ENCODE results near the gene CD2AP. TPM values are rescaled to one million over a fixed set of nuclear protein-coding genes. Genes with fewer than 3 reads are reported as not detected.

CD2AP gene
- total RNA-seq, 1 donor from 2014 or later: 23.6 TPM

DNA sequence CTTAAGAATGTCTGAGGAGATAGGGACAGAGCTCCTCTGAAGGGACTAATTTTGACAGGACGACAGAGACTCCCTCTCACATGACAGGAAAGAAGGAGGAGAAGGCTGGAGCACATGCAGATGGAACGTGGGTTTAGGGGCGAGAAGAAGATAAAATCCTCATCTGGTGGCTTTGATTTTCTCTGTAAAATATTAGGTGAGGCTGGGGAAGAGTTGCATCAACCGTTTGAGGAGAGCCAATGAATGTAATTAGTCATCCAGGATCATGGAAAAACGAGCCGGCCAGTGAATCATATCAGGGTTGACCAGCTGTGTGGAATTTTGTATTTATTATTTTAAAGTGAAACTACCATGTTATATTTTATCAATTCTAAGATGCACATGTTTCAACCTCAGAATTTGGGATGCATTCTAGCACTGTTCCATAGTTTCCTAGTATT lies 173.9 kb downstream of the CD2AP start:
- DNase-seq (ENCODE audit: extremely low spot score in 2 of 2): no peak

DNA sequence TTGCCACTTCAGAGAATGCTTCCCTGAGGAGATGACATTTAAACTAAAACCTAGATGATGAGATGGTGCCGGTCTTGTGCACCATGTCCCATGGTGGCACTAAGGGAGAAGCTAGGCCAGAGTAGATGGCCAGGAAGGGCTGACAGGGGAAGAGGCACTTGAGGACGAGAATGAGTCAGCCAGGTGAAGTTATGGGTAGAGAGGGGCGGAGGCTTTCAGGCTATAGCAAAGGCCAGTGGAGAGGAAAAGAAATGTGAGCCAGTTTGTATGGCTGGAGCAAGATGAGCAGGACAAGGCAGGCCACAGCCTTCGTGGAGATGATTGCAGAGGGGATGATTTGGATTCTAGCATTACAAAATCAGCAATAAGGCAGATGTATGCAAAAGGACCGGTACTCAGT lies 176.1 kb downstream of the CD2AP start:
- no peak overlapping the region for H3K27ac ChIP-seq
- no peak overlapping the region for H3K4me3 ChIP-seq
- H3K27me3 ChIP-seq: no peaks in the 10 kb centered on the region
- H3K9me3 ChIP-seq: no peaks in the 10 kb centered on the region
- intact Hi-C loops (cut with DNase I): no loop called here
- no peaks in the 10 kb centered on the region for H3K36me3 ChIP-seq
- TF ChIP-seq POLR2AphosphoS5 (IDR thresholded peaks at IDR 0.05; ENCODE audit: insufficient read depth in 1 of 2, low read depth in 1 of 2) (no peak), POLR2A (IDR thresholded peaks at IDR 0.05) (no peak)
- TF ChIP-seq, protein P1, sequence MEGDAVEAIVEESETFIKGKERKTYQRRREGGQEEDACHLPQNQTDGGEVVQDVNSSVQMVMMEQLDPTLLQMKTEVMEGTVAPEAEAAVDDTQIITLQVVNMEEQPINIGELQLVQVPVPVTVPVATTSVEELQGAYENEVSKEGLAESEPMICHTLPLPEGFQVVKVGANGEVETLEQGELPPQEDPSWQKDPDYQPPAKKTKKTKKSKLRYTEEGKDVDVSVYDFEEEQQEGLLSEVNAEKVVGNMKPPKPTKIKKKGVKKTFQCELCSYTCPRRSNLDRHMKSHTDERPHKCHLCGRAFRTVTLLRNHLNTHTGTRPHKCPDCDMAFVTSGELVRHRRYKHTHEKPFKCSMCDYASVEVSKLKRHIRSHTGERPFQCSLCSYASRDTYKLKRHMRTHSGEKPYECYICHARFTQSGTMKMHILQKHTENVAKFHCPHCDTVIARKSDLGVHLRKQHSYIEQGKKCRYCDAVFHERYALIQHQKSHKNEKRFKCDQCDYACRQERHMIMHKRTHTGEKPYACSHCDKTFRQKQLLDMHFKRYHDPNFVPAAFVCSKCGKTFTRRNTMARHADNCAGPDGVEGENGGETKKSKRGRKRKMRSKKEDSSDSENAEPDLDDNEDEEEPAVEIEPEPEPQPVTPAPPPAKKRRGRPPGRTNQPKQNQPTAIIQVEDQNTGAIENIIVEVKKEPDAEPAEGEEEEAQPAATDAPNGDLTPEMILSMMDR (IDR thresholded peaks at IDR 0.05): no peak
- DNase-seq (ENCODE audit: extremely low spot score in 2 of 2): no peak
- H3K4me1 ChIP-seq: no peaks in the 10 kb centered on the region

More for the DNA sequence above, 173.9 kb downstream of the CD2AP start:
- Histone ChIP-seq H3K4me1 (no peaks in the 10 kb centered on the region), H3K36me3 (no peaks in the 10 kb centered on the region), H3K27ac (no peak overlapping the region), H3K4me3 (no peak overlapping the region), H3K9me3 (no peaks in the 10 kb centered on the region), H3K27me3 (no peaks in the 10 kb centered on the region)
- TF ChIP-seq POLR2AphosphoS5 (IDR thresholded peaks at IDR 0.05; ENCODE audit: insufficient read depth in 1 of 2, low read depth in 1 of 2): no peak
- TF ChIP-seq, protein P1 (IDR thresholded peaks at IDR 0.05): no peak
- no peak for TF ChIP-seq POLR2A (IDR thresholded peaks at IDR 0.05)
- intact Hi-C loops (cut with DNase I): no loop called here

DNA sequence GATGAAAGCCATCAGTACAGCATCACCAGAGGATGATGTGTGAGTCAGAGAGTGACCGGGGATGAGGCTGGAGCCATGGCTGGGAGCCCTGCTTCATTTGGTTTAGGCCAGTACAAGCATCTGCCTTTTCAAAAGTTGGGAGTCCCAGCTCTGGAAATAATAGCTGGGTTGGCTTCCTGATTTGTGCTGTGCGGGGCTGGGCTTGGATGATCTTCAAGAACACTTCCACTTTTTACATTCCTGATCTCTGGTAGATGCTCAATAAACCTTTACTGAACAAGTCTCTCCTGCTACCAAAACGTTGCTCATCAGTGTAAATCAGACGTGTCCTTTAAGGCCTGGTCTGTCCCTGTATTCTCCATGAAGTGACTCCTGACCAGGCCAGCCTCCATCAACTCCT lies 176.7 kb downstream of the CD2AP start:
- Histone ChIP-seq H3K4me1 (no peaks in the 10 kb centered on the region), H3K36me3 (no peaks in the 10 kb centered on the region), H3K9me3 (no peaks in the 10 kb centered on the region), H3K4me3 (no peak overlapping the region), H3K27me3 (no peaks in the 10 kb centered on the region), H3K27ac (no peak overlapping the region)
- TF ChIP-seq, protein P1 (IDR thresholded peaks at IDR 0.05): no peak
- TF ChIP-seq POLR2A (IDR thresholded peaks at IDR 0.05): no peak
- no peak for TF ChIP-seq POLR2AphosphoS5 (IDR thresholded peaks at IDR 0.05; ENCODE audit: insufficient read depth in 1 of 2, low read depth in 1 of 2)
- intact Hi-C loops (cut with DNase I): no loop called here
- DNase-seq (ENCODE audit: extremely low spot score in 2 of 2): no peak

DNA sequence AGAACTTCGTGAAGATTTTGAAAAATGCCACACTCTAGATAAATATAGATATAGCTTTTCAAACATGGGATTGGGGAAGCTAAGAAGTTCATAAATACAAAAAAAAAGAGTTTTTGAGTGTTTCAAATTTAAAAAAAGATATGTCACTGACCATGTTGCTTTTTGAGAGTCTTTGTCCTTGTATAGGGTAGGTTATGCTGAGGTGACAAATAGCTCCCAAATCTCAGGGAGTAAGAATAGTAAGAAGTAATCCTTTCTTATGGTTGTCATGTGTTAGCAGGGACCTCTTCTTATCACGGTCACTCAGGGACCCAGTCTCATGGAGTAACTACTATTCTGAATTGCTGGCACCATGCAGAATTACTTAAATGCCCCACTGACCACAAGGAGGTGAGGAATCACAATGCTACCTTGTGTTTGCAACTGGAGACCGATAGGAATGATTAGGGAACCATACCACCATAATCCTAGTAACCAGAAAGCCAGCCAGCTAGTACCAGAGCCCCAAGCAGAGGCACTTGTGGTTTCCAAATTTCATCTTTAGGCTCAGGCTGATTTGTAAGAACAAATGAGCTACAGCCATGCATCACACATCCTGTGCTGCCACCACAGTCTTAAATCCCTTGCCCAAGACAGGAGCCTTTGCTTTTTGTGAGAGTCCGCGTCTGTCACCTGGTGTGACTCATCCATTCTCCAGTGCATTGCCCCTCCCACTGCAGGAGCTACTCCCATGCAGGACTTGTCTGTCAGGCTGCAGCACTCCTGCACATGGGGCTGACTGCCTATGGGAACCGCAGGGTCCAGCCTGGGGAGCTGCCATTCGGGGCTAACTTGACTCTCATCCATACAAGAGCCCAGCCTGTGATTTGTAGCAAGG lies 178.4 kb downstream of the CD2AP start:
- Histone ChIP-seq H3K4me1 (no peaks in the 10 kb centered on the region), H3K9me3 (no peaks in the 10 kb centered on the region), H3K4me3 (no peak overlapping the region), H3K27me3 (no peaks in the 10 kb centered on the region), H3K27ac (no peak overlapping the region), H3K36me3 (no peaks in the 10 kb centered on the region)
- TF ChIP-seq POLR2AphosphoS5 (IDR thresholded peaks at IDR 0.05; ENCODE audit: insufficient read depth in 1 of 2, low read depth in 1 of 2) (no peak), POLR2A (IDR thresholded peaks at IDR 0.05) (no peak)
- TF ChIP-seq, protein P1 (IDR thresholded peaks at IDR 0.05): no peak
- intact Hi-C loops (cut with DNase I): no loop called here
- DNase-seq (ENCODE audit: extremely low spot score in 2 of 2): no peak

DNA sequence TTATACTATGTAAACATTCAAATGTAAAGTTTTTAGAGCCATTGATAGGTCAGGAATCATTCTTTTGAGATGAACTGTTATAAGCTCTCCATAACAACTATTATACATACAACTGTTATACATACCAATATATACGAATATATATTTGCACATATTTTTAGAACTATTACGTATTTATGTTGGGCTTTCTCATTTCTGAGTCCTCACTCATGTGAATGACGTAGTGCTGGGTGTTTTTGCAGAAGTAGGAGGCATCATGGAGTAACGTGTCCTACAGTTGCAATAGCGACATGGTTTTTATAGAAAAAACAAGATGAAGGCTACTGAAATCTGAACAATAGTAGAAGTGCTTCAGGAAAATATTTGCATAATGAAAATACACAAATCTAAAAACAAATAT lies 184.4 kb downstream of the CD2AP start:
- H3K4me3 ChIP-seq: no peak overlapping the region
- H3K4me1 ChIP-seq: no peaks in the 10 kb centered on the region
- TF ChIP-seq POLR2AphosphoS5 (IDR thresholded peaks at IDR 0.05; ENCODE audit: insufficient read depth in 1 of 2, low read depth in 1 of 2) (no peak), POLR2A (IDR thresholded peaks at IDR 0.05) (no peak)
- TF ChIP-seq, protein P1 (IDR thresholded peaks at IDR 0.05): no peak
- no peaks in the 10 kb centered on the region for H3K27me3 ChIP-seq
- H3K9me3 ChIP-seq: no peaks in the 10 kb centered on the region
- intact Hi-C loops (cut with DNase I): no loop called here
- no peak overlapping the region for H3K27ac ChIP-seq
- H3K36me3 ChIP-seq: no peaks in the 10 kb centered on the region
- no peak for DNase-seq (ENCODE audit: extremely low spot score in 2 of 2)

All from vagina (tissue), 2 donors.